ENCODE results near the gene LSM6.
A peak's percentile ranks its signal among the peaks of the same experiment; 100 is the strongest.

Gene LSM6

DNA sequence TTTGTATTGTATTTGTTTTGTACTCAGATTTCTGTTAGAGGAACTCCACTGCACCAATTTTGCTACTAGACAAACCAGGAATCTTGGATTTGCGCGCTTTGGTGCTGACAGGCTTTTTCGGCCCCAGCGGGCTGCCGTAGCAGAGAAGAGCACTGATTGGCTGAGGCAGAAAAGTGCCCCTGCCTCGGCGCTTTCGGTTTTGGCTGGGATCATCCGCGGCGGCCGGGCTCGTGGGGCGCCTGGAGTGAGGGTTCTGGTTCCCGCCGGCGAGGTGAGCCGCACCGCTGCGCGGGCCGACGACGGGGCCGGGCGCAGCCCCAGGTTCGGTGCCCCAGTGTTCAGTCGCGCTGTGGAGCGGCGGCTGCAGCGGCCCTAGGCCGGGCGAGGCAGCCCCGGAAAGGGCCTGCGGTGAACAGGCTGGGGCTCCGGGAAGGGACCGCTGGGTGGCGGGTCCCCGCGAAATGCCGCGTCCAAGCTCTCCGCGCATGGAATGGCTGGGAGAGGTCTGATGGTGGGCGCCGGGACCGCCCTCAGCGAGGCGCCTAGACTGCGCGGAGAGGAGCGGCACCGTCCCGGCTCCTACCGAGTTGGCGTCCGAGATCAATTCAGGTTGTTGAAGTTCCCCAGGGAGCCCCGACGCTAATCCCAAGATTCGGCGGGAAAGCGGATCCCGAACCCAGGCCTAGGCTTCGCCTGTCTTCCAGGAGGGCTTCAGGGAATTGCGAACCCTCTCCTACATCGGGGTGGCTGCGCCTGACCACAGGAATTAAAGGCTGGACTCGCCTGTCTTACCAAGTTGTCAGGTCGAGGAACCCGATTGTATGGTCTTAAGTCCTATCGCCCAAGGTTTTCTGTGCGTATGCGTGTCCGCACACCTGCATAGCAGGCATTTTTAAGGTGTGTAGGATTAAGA lies at the start of gene LSM6:
Gene LSM6, plus strand, starts transcription at position 178 of the 913 bp plus-strand sequence. CDS start 7,204 bp downstream, outside the sequence.
- Histone ChIP-seq H3K9me3 (ENCODE audit: control insufficient read depth in 2 of 2, low read length in 2 of 2) (no peaks in the 10 kb centered on the region), H3K27ac (ENCODE audit: low read length) (peak within 1 kb of the TSS; percentile 81), H3K27me3 (ENCODE audit: control insufficient read depth in 1 of 2, insufficient read depth in 2 of 2, low read length in 2 of 2) (no peaks in the 10 kb centered on the region), H3K36me3 (ENCODE audit: control insufficient read depth in 2 of 2, insufficient read depth in 2 of 2, low read length in 2 of 2) (no peaks in the 10 kb centered on the region), H3K4me1 (ENCODE audit: control insufficient read depth, insufficient read depth, low read length) (peaks cover 15% of the 10 kb centered on the region), H3K9ac (ENCODE audit: low read length in 2 of 2) (peak within 1 kb of the TSS; percentile 86 to 89), H3K4me3 (ENCODE audit: low read length in 2 of 2) (peak within 1 kb of the TSS; percentile 84 to 89)

DNA sequence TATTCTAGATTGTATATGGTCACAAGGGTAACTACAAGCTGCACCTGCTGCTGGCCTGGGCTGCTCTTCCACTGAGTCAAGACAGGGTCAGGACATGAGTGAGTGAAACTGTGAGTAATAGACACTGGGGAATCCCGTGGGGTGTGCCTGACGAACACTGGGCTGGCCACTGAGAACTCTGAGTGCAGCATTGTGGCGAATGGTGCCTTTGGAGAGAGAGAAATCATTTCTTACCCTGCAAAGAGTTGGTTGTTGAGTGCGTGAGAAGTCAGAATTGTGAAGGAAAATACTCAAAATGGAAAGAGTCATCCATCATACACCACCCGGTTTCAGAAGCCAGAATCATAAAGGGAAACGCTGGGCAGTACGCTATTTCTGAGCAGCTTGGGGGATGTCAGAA lies 43.1 kb upstream of the LSM6 start:
- no peak overlapping the region for H3K4me3 ChIP-seq (ENCODE audit: low read length in 2 of 2)
- H3K36me3 ChIP-seq (ENCODE audit: control insufficient read depth in 2 of 2, insufficient read depth in 2 of 2, low read length in 2 of 2), result no peaks in the 10 kb centered on the region
- no peak overlapping the region for H3K9ac ChIP-seq (ENCODE audit: low read length in 2 of 2)
- H3K9me3 ChIP-seq (ENCODE audit: control insufficient read depth in 2 of 2, low read length in 2 of 2), result no peaks in the 10 kb centered on the region
- no peak overlapping the region for H3K27ac ChIP-seq (ENCODE audit: low read length)
- H3K27me3 ChIP-seq (ENCODE audit: control insufficient read depth in 1 of 2, insufficient read depth in 2 of 2, low read length in 2 of 2), result no peaks in the 10 kb centered on the region
- H3K4me1 ChIP-seq (ENCODE audit: control insufficient read depth, insufficient read depth, low read length), result peaks cover 3% of the 10 kb centered on the region

DNA sequence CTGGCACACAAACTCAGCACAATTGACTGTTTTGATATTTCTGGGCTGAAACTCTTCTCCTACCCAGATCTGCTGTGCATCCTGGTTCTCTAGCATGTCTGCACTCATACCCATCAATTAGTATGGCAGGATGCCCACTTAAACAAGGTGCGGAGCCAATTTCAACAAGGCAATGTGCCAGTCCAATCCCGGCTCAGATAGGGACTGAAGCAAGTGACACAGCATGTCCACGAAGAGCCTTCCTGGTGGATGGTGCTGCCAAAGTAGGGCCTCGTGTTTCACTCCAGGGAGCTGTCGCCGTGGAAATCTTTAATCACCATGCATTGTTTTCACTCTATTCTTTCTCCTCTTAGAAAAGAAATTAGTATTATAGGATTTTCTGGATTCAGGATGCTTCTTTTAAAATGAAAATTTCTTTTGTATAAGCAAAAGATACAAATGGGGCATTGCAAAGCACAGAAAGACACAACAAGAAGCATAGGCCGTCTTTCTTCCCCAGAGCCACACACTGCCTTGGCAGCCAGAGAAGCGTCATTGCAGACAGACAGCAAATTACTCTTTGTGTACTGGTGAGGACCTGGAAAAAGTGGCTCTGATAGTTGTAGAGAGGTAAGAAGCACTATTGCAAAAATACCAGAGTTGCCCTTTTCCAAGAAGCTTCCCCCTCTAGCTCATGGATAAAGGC lies 40.6 kb upstream of the LSM6 start:
- no peak overlapping the region for H3K4me3 ChIP-seq (ENCODE audit: low read length in 2 of 2)
- H3K9ac ChIP-seq (ENCODE audit: low read length in 2 of 2), result no peak overlapping the region
- H3K9me3 ChIP-seq (ENCODE audit: control insufficient read depth in 2 of 2, low read length in 2 of 2), result no peaks in the 10 kb centered on the region
- no peaks in the 10 kb centered on the region for H3K36me3 ChIP-seq (ENCODE audit: control insufficient read depth in 2 of 2, insufficient read depth in 2 of 2, low read length in 2 of 2)
- no peaks in the 10 kb centered on the region for H3K27me3 ChIP-seq (ENCODE audit: control insufficient read depth in 1 of 2, insufficient read depth in 2 of 2, low read length in 2 of 2)
- H3K4me1 ChIP-seq (ENCODE audit: control insufficient read depth, insufficient read depth, low read length), result peaks cover 3% of the 10 kb centered on the region
- no peak overlapping the region for H3K27ac ChIP-seq (ENCODE audit: low read length)

DNA sequence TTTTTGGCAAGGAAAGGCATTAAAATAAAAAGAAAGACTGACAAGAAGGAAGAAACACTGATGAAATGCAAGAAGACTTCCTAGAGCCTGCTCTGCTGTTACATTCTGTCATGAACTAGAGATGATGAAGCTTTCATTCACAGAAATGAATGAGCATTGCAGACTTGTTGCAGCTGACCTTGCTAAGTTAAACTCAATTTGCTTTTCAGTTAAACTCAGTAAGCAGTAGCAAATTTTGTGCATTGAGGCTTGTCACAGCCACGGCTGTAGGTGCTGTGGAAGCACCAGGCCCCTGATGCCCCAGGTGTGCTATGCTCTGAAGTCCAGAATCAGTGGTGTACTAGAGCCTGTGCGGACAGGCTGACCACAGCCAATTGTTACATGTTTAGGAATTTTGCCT lies 39.6 kb upstream of the LSM6 start:
- H3K27me3 ChIP-seq (ENCODE audit: control insufficient read depth in 1 of 2, insufficient read depth in 2 of 2, low read length in 2 of 2), result no peaks in the 10 kb centered on the region
- no peak overlapping the region for H3K9ac ChIP-seq (ENCODE audit: low read length in 2 of 2)
- no peaks in the 10 kb centered on the region for H3K36me3 ChIP-seq (ENCODE audit: control insufficient read depth in 2 of 2, insufficient read depth in 2 of 2, low read length in 2 of 2)
- no peak overlapping the region for H3K4me3 ChIP-seq (ENCODE audit: low read length in 2 of 2)
- H3K27ac ChIP-seq (ENCODE audit: low read length), result no peak overlapping the region
- no peaks in the 10 kb centered on the region for H3K9me3 ChIP-seq (ENCODE audit: control insufficient read depth in 2 of 2, low read length in 2 of 2)
- H3K4me1 ChIP-seq (ENCODE audit: control insufficient read depth, insufficient read depth, low read length), result peaks cover 3% of the 10 kb centered on the region

GRCh38 chr4:146142768-146143167 lies 32.8 kb upstream of the LSM6 start:
- Histone ChIP-seq H3K36me3 (ENCODE audit: control insufficient read depth in 2 of 2, insufficient read depth in 2 of 2, low read length in 2 of 2) (no peaks in the 10 kb centered on the region), H3K4me3 (ENCODE audit: low read length in 2 of 2) (no peak overlapping the region), H3K27ac (ENCODE audit: low read length) (no peak overlapping the region), H3K27me3 (ENCODE audit: control insufficient read depth in 1 of 2, insufficient read depth in 2 of 2, low read length in 2 of 2) (no peaks in the 10 kb centered on the region), H3K9ac (ENCODE audit: low read length in 2 of 2) (no peak overlapping the region), H3K4me1 (ENCODE audit: control insufficient read depth, insufficient read depth, low read length) (no peaks in the 10 kb centered on the region), H3K9me3 (ENCODE audit: control insufficient read depth in 2 of 2, low read length in 2 of 2) (no peaks in the 10 kb centered on the region)

DNA sequence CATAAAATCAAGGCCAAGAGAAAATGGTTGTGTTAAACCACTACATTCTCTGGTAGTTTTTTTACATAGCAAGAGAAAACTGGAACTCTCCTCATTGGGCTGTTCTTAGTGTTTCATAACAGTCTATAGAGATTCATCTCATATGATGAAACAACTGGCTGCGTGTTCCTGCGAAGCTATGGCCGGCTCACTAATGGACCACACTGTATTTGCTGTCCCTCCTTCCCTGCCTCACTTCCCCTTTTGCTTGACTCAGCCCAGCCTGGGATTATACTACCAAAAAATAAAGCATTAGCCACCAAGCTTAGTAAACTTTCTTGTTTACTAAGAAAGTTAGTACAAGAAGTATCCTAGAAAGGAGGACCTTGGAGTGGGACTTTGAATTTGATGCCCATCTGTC lies 31.6 kb upstream of the LSM6 start:
- Histone ChIP-seq H3K4me3 (ENCODE audit: low read length in 2 of 2) (no peak overlapping the region), H3K27ac (ENCODE audit: low read length) (no peak overlapping the region), H3K9me3 (ENCODE audit: control insufficient read depth in 2 of 2, low read length in 2 of 2) (no peaks in the 10 kb centered on the region), H3K36me3 (ENCODE audit: control insufficient read depth in 2 of 2, insufficient read depth in 2 of 2, low read length in 2 of 2) (no peaks in the 10 kb centered on the region), H3K4me1 (ENCODE audit: control insufficient read depth, insufficient read depth, low read length) (no peaks in the 10 kb centered on the region), H3K9ac (ENCODE audit: low read length in 2 of 2) (no peak overlapping the region), H3K27me3 (ENCODE audit: control insufficient read depth in 1 of 2, insufficient read depth in 2 of 2, low read length in 2 of 2) (no peaks in the 10 kb centered on the region)

GRCh38 chr4:146146918-146147317 lies 28.6 kb upstream of the LSM6 start:
- no peak overlapping the region for H3K9ac ChIP-seq (ENCODE audit: low read length in 2 of 2)

GRCh38 chr4:146148021-146148420 lies 27.5 kb upstream of the LSM6 start:
- no peaks in the 10 kb centered on the region for H3K4me1 ChIP-seq (ENCODE audit: control insufficient read depth, insufficient read depth, low read length)
- no peak overlapping the region for H3K9ac ChIP-seq (ENCODE audit: low read length in 2 of 2)
- H3K9me3 ChIP-seq (ENCODE audit: control insufficient read depth in 2 of 2, low read length in 2 of 2), result no peaks in the 10 kb centered on the region
- no peak overlapping the region for H3K27ac ChIP-seq (ENCODE audit: low read length)
- H3K4me3 ChIP-seq (ENCODE audit: low read length in 2 of 2), result no peak overlapping the region
- H3K36me3 ChIP-seq (ENCODE audit: control insufficient read depth in 2 of 2, insufficient read depth in 2 of 2, low read length in 2 of 2), result no peaks in the 10 kb centered on the region
- no peaks in the 10 kb centered on the region for H3K27me3 ChIP-seq (ENCODE audit: control insufficient read depth in 1 of 2, insufficient read depth in 2 of 2, low read length in 2 of 2)

More at GRCh38 chr4:146146918-146147317, 28.6 kb upstream of the LSM6 start:
- H3K9me3 ChIP-seq (ENCODE audit: control insufficient read depth in 2 of 2, low read length in 2 of 2), result no peaks in the 10 kb centered on the region
- no peak overlapping the region for H3K27ac ChIP-seq (ENCODE audit: low read length)
- H3K36me3 ChIP-seq (ENCODE audit: control insufficient read depth in 2 of 2, insufficient read depth in 2 of 2, low read length in 2 of 2), result no peaks in the 10 kb centered on the region
- no peaks in the 10 kb centered on the region for H3K4me1 ChIP-seq (ENCODE audit: control insufficient read depth, insufficient read depth, low read length)
- H3K27me3 ChIP-seq (ENCODE audit: control insufficient read depth in 1 of 2, insufficient read depth in 2 of 2, low read length in 2 of 2), result no peaks in the 10 kb centered on the region
- no peak overlapping the region for H3K4me3 ChIP-seq (ENCODE audit: low read length in 2 of 2)

- Histone ChIP-seq H3K9ac (ENCODE audit: low read length in 2 of 2) (no peak overlapping the region), H3K27me3 (ENCODE audit: control insufficient read depth in 1 of 2, insufficient read depth in 2 of 2, low read length in 2 of 2) (no peaks in the 10 kb centered on the region), H3K9me3 (ENCODE audit: control insufficient read depth in 2 of 2, low read length in 2 of 2) (no peaks in the 10 kb centered on the region), H3K4me1 (ENCODE audit: control insufficient read depth, insufficient read depth, low read length) (no peaks in the 10 kb centered on the region), H3K36me3 (ENCODE audit: control insufficient read depth in 2 of 2, insufficient read depth in 2 of 2, low read length in 2 of 2) (no peaks in the 10 kb centered on the region), H3K27ac (ENCODE audit: low read length) (no peak overlapping the region), H3K4me3 (ENCODE audit: low read length in 2 of 2) (no peak overlapping the region)
These were observed 21.5 kb upstream of the LSM6 start for GRCh38 chr4:146154057-146154456.

- Histone ChIP-seq H3K4me3 (ENCODE audit: low read length in 2 of 2) (no peak overlapping the region), H3K4me1 (ENCODE audit: control insufficient read depth, insufficient read depth, low read length) (no peaks in the 10 kb centered on the region), H3K36me3 (ENCODE audit: control insufficient read depth in 2 of 2, insufficient read depth in 2 of 2, low read length in 2 of 2) (no peaks in the 10 kb centered on the region), H3K27ac (ENCODE audit: low read length) (no peak overlapping the region), H3K9ac (ENCODE audit: low read length in 2 of 2) (no peak overlapping the region), H3K27me3 (ENCODE audit: control insufficient read depth in 1 of 2, insufficient read depth in 2 of 2, low read length in 2 of 2) (no peaks in the 10 kb centered on the region), H3K9me3 (ENCODE audit: control insufficient read depth in 2 of 2, low read length in 2 of 2) (no peaks in the 10 kb centered on the region)
These were observed 20.3 kb upstream of the LSM6 start for GRCh38 chr4:146155152-146155724.

Data from stomach smooth muscle (tissue), 2 donors.